Endothelial cell of coronary artery (primary cell): ENCODE results near the gene MBD6. TPM values are rescaled to one million over a fixed set of nuclear protein-coding genes. Genes with fewer than 3 reads are reported as not detected.

Experiments used
- total RNA-seq: library from RNA; depleted of rRNA; stranded (reverse); fragments of >200 nt; gene quantifications from 2 replicates; pipeline ENCODE4 v1.2.3, GENCODE V29; 2014

MBD6 gene, protein sequence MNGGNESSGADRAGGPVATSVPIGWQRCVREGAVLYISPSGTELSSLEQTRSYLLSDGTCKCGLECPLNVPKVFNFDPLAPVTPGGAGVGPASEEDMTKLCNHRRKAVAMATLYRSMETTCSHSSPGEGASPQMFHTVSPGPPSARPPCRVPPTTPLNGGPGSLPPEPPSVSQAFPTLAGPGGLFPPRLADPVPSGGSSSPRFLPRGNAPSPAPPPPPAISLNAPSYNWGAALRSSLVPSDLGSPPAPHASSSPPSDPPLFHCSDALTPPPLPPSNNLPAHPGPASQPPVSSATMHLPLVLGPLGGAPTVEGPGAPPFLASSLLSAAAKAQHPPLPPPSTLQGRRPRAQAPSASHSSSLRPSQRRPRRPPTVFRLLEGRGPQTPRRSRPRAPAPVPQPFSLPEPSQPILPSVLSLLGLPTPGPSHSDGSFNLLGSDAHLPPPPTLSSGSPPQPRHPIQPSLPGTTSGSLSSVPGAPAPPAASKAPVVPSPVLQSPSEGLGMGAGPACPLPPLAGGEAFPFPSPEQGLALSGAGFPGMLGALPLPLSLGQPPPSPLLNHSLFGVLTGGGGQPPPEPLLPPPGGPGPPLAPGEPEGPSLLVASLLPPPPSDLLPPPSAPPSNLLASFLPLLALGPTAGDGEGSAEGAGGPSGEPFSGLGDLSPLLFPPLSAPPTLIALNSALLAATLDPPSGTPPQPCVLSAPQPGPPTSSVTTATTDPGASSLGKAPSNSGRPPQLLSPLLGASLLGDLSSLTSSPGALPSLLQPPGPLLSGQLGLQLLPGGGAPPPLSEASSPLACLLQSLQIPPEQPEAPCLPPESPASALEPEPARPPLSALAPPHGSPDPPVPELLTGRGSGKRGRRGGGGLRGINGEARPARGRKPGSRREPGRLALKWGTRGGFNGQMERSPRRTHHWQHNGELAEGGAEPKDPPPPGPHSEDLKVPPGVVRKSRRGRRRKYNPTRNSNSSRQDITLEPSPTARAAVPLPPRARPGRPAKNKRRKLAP
- total RNA-seq: 6.2 and 9.5 TPM in 2 replicates

DNA sequence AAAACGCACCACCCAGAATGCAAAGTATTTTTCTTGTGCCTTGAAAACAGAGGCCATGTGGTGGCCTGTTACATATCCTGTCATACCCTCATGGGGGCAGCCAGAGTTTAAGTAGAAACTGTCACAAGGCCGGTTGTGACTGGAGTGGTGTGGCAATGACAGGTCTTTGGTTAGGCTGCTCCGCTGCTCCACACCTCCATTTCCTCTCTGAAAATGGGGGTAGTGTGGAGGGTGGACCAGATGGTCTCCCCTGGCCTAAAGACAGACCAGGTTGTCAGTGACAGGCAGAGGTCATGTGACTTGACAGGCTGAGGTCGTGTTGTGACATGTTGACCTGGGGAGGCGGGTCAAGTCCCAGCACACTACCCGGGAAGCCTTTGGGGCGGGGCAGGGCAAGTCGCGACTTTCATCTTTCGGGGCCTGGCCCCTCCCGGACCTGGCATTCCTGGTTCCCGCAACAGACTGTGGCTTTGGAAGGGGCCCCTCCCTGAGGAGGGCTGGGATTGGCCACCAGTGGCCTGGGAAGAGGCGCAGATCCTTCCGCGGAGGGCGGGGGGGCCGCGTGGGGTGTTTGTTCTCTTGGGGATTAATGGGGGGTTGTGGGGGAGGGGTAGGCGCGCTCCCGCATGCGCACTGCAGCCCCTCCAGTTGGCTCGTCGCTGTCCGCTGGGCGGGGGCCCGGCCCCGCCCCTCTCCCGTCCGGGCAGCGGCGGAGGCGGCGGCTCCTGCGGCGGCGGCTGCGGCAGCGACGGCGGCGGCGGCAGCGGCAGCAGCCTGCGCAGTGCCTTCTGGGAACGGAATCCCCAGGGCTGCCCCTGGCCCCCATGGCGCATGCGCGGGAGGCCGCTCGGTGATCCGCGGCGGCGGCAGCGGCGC is at the start of gene MBD6:
Gene MBD6 (plus strand): TSS at position 814 of the 876 bp plus-strand sequence. CDS start 1,480 bp downstream, outside the sequence.

DNA sequence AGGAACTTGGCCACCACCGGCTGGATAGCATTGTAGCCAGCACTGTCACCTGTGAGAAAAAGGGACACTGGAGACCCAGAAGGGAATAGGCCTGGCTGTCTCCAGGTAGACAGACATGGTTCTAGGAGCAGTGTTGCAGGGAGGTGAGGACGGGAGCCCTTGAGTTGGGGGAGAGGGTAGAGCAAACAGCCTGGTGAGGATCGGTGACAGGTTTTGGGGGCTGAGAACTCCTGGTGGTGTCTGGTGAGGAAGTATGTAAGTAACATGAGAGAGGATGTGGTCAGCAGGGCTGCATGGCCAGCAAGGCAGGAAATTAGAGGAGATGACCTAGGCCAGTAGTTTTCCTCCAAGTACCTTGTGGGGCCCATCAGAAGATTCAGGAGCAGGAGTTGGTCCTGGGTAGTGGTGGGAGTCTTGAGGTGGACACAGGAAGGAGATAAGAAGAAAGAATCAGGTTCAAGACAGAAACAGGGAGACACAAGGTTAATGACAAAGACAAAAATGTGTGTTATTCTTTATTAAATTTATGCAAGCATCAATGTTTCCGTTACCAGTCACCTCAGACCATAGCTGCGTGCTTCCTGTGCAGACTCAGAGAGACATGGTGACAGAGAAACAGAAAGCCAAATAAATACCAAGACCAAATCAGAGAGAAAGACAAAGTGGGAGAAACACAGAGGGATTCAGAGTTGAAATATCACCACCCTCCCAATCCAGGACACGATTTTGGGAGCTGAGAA is 43.1 kb upstream of the MBD6 start, which contains the start of gene ARHGAP9:
Gene ARHGAP9 (minus strand): TSS at position 491 of the 740 bp plus-strand sequence. CDS start 460 bp downstream, at position 31.

DNA sequence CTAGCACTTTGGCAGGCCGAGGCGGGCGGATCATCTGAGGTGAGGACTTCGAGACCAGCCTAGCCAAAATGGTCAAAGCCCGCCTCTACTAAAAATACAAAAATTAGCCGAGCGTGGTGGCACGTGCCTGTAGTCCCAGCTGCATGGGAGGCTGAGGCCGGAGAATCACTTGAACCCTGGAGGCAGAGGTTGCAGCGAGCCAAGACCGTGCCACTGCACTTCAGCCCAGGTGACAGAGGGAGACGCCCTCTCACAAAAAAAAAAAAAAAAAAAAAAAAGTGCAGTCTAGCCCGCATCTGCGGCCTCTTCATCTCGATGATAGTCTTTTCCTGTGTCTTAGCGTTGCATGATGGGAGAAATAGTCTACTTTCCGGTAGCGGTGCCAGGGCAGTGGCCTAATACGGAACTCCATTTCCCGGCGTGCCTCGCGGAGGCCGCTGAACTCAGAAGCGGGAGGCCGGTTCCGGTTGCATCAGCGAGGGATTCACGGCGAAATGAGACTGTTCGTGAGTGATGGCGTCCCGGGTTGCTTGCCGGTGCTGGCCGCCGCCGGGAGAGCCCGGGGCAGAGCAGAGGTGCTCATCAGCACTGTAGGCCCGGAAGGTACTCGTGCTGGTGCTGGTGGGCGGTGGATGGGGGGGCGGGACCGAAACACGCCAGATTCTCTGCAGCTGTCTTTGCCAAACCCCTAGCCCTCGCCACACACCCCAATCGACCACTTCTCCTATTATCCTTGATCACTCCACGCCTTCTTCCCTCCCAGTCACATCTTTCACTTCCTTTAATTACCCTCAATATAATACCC is 34.8 kb upstream of the MBD6 start, which contains the start of gene MARS1:
Gene MARS1 (plus strand): TSS at position 472 of the 805 bp plus-strand sequence. CDS start 23 bp downstream, at position 495.

DNA sequence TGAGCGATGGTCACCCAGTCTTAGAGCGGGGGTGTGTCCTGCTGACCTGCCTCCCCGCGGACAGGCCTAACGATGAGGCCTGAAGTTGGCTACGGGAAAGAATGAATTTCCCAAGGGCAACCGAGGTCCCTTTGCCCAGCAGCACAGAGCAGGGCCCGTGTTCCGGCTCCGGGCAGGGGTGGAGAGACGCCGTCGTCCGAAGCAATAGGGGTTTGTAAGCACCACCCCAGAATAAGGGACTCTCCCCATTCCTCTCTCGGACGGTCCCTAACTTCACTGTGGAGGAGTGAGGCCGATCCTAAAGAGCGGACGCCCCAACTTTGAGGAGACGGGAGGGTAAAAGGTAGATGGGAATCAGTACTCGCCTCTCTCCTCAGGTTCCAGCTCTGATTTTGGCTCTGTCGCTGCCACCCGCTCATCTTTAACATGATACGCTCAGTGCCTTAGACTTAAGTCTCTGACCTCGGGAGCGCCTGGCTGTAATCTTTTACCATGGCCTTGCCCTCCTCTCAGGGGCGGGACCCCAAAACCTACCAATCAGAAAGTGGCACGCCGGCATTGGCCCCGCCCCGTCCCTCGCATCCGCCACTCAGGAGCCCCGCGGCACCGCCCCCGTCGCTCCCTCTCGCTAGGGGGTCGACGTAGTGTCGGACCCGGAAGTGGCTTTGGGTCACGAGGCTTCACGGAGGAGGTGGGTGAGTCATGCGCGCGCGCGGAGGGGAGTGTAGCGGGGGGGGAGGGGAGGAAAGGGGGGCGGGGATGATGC is 2.4 kb upstream of the MBD6 start, which contains the start of gene DDIT3:
Gene DDIT3 (minus strand): TSS at position 462 of the 766 bp plus-strand sequence. CDS start 3,108 bp downstream, outside the sequence.

DNA sequence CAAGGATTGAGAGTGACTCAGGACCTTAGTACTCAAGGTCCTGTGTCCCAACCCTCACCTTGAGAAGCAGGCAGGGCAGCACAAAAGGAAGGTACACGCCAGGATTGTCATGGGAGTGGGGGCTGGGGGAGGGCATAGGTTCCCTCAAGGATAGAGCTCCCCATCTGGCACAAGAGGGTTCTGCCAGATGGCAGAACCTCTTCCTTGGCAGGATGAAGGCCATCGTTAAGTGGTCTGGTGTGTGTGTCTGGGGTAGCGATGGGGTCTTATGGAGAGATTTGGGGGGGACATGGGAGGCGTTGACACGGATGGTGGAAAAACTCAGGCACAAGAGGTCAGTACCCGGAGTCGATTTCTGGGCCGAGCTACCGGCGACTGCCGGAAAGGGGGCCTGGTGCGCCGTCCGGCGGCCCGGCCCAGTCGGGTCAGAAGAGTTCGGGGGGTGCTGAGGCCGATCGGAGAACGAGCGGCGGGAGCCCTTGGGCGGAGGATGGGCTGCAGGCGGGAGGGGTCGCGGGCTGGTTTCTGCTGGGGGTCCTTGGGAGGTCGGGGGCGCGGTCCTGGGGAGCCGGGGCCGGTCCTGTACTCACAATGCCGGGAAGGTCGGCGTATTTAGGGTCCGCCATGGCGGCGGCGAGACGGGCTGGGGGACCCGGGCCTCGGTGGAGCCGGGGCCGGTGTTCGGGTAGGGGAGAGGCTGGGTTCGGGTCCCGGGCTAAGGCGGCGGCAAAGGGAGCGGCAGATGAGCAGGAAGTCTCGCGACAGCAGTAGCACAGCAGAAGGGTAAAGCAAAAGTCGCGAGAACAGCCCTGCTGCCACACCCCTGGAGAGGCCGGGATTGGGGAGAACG is 24.0 kb downstream of the MBD6 start, which contains the start of gene DCTN2:
Gene DCTN2 (minus strand): TSS at position 755 of the 850 bp plus-strand sequence. CDS start 129 bp downstream, at position 626.

DNA sequence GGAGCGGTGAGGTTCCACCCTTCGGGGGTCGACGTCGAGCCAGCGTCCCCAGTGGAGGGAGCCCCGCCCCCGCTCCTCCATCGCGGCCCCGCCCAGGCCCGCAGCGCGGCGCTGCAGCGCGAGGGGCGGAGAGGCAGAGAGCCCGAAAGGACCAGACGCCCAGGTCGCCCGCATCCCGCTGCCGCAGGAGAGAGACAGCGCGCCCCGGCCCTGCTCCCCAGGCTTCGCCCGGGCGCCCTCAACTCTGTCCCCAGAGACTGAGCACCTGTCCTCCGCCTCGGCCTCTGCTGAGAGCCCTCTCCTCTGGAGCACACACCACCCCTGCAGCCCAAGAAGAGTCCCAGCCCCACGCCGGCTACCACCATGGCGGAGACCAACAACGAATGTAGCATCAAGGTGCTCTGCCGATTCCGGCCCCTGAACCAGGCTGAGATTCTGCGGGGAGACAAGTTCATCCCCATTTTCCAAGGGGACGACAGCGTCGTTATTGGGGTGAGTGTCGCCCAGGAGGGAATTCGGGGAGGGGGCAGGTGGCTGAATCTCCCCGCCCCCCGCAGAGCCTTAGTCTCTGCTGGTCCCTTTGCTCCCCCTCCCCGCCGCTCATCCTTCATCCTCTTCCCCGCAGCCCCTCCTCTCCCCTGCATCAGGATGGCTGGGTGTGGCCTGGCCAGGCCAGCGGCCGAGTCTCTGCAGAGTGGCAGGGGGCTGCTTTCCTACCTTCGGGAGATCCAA is 27.5 kb downstream of the MBD6 start, which contains the start of gene KIF5A:
Gene KIF5A (plus strand): TSS at position 136 of the 732 bp plus-strand sequence. CDS start 228 bp downstream, at position 364.

Other genes with a start within 250 kb of the MBD6 start
- gene R3HDM2, start 91.8 kb upstream of the MBD6 start, total RNA-seq: 4.0 and 8.5 TPM in 2 replicates
- not detected in 2 replicates for gene INHBC, start 88.0 kb upstream of the MBD6 start, total RNA-seq
- gene INHBE, start 67.5 kb upstream of the MBD6 start, total RNA-seq: not detected in 2 replicates
- gene GLI1, start 63.0 kb upstream of the MBD6 start, total RNA-seq: 0.45 TPM in 1 of 2 replicates, not detected in the other
- gene ARHGAP9, start 43.0 kb upstream of the MBD6 start, total RNA-seq: not detected in 2 replicates
- 138 and 187 TPM in 2 replicates for gene MARS1, start 34.8 kb upstream of the MBD6 start, total RNA-seq
- 6.0 and 10.1 TPM in 2 replicates for gene DDIT3, start 2.3 kb upstream of the MBD6 start, total RNA-seq
- 72.8 and 90.9 TPM in 2 replicates for gene DCTN2, start 24.4 kb downstream of the MBD6 start, total RNA-seq
- gene KIF5A, start 27.2 kb downstream of the MBD6 start, total RNA-seq: under 0.01 and 0.09 TPM in 2 replicates
- gene PIP4K2C, start 68.4 kb downstream of the MBD6 start, total RNA-seq: 5.5 and 7.9 TPM in 2 replicates
- gene DTX3, start 82.0 kb downstream of the MBD6 start, total RNA-seq: 3.3 and 11.0 TPM in 2 replicates
- gene ARHGEF25, start 88.6 kb downstream of the MBD6 start, total RNA-seq: 1.8 and 10.7 TPM in 2 replicates
- 0.18 and 0.94 TPM in 2 replicates for gene B4GALNT1, start 110.4 kb downstream of the MBD6 start, total RNA-seq
- 164 and 240 TPM in 2 replicates for gene OS9, start 171.3 kb downstream of the MBD6 start, total RNA-seq
- gene AGAP2, start 215.9 kb downstream of the MBD6 start, total RNA-seq: under 0.01 and 0.09 TPM in 2 replicates
- gene TSPAN31, start 222.2 kb downstream of the MBD6 start, total RNA-seq: 40.5 and 57.2 TPM in 2 replicates
- 108 and 143 TPM in 2 replicates for gene CDK4, start 229.5 kb downstream of the MBD6 start, total RNA-seq
- 3.0 and 3.2 TPM in 2 replicates for gene MARCHF9, start 232.3 kb downstream of the MBD6 start, total RNA-seq
- 0.38 and 0.54 TPM in 2 replicates for gene CYP27B1, start 244.3 kb downstream of the MBD6 start, total RNA-seq
- 3.9 and 5.7 TPM in 2 replicates for gene METTL1, start 249.3 kb downstream of the MBD6 start, total RNA-seq
- gene EEF1AKMT3, start 249.8 kb downstream of the MBD6 start, total RNA-seq: 2.7 and 3.7 TPM in 2 replicates